IMR-90 (cell line): ENCODE measurements around the gene NDST1. TPM values are rescaled to one million over a fixed set of nuclear protein-coding genes. Genes with fewer than 3 reads are reported as not detected.
A peak's percentile ranks its signal among the peaks of the same experiment; 100 is the strongest.

Experiments used
- ATAC-seq: fragments of 200-7000 bp; cut with Tn5 transposase; 2 replicates; pipeline ENCODE4 v1.9.1; 2020; ENCODE audit warnings: low read depth, mild to moderate bottlenecking, moderate library complexity
- BruUV-seq: library from RNA; stranded (reverse); fragments of 400-500 nt; replicated peaks from 2 replicates; lab custom pipeline; 2021; lab: Mats Ljungman, UMichigan
- CTCF ChIA-PET: fragments of 300-600 bp; formaldehyde crosslinking; extraction: SDS; loops from one replicate; lab custom pipeline; 2021; ENCODE audit warnings: antibody characterized with exemption; lab: Yijun Ruan, JAX
- POLR2A ChIA-PET: fragments of 300-600 bp; sonication (Branson Sonifier 250); formaldehyde crosslinking; loops from one replicate; lab custom pipeline; 2022; ENCODE audit warnings: antibody characterized with exemption; ENCODE audit not compliant: unreplicated experiment; lab: Charles Lee
- DNase-seq: peaks from one replicate; pipeline ENCODE4 v3.0.0; 2013
- H2AFZ ChIP-seq: replicated peaks from 2 replicates; pipeline ENCODE3; 2013; ENCODE audit warnings: low read length, mild to moderate bottlenecking; ENCODE audit not compliant: poor library complexity
- H2AK5ac ChIP-seq: 2 replicates; pipeline ENCODE4 v1.6.1; 2013; ENCODE audit warnings: low read depth, low read length, inconsistent platforms
- H2AK9ac ChIP-seq: replicated peaks from 2 replicates; pipeline ENCODE3; 2013; ENCODE audit warnings: mild to moderate bottlenecking, low read depth, low read length, moderate library complexity; ENCODE audit not compliant: poor library complexity
- H2BK120ac ChIP-seq: 2 replicates; pipeline ENCODE4 v1.6.1; 2013; ENCODE audit warnings: low read depth, low read length, inconsistent platforms
- H2BK15ac ChIP-seq: 3 replicates; pipeline ENCODE4 v1.6.1; 2013; ENCODE audit warnings: low read depth, low read length, inconsistent platforms
- H2BK20ac ChIP-seq: 2 replicates; pipeline ENCODE4 v1.6.1; 2013; ENCODE audit warnings: low read depth, mild to moderate bottlenecking, inconsistent platforms, low read length, moderate library complexity
- H2BK5ac ChIP-seq: 2 replicates; pipeline ENCODE4 v1.6.1; 2013; ENCODE audit warnings: mild to moderate bottlenecking, low read depth, low read length, inconsistent platforms; ENCODE audit not compliant: poor library complexity, severe bottlenecking
- H3K14ac ChIP-seq: replicated peaks from 2 replicates; pipeline ENCODE4 v1.6.1; 2013; ENCODE audit warnings: low read depth, low read length, inconsistent platforms
- H3K18ac ChIP-seq: 2 replicates; pipeline ENCODE4 v1.6.1; 2013; ENCODE audit warnings: low read depth, low read length, control low read depth
- H3K23ac ChIP-seq: 2 replicates; pipeline ENCODE4 v1.6.1; 2013; ENCODE audit warnings: low read depth, low read length, inconsistent platforms
- H3K27ac ChIP-seq: 2 replicates; pipeline ENCODE4 v1.5.1; 2013; ENCODE audit warnings: mild to moderate bottlenecking, control low read depth, low read length; ENCODE audit not compliant: insufficient read depth
- H3K27me3 ChIP-seq: 2 replicates; pipeline ENCODE4 v1.6.1; 2013; ENCODE audit warnings: low read length; ENCODE audit not compliant: control insufficient read depth, insufficient read depth
- H3K36me3 ChIP-seq: 2 replicates; pipeline ENCODE4 v1.6.1; 2013; ENCODE audit warnings: low read length, mixed read lengths; ENCODE audit not compliant: control insufficient read depth, insufficient read depth
- H3K4ac ChIP-seq: 2 replicates; pipeline ENCODE4 v1.6.1; 2013; ENCODE audit warnings: low read depth, low read length, inconsistent platforms
- H3K4me1 ChIP-seq: 2 replicates; pipeline ENCODE4 v1.6.1; 2013; ENCODE audit warnings: low read length, mixed read lengths; ENCODE audit not compliant: control insufficient read depth, insufficient read depth
- H3K4me2 ChIP-seq: 2 replicates; pipeline ENCODE4 v1.6.1; 2013; ENCODE audit warnings: low read depth, mild to moderate bottlenecking, control low read depth, low read length, moderate library complexity
- H3K4me3 ChIP-seq: 2 replicates; pipeline ENCODE4 v1.5.1; 2013; ENCODE audit warnings: low read depth, mild to moderate bottlenecking, control low read depth, low read length, moderate library complexity; ENCODE audit not compliant: insufficient read depth
- H3K56ac ChIP-seq: 2 replicates; pipeline ENCODE4 v1.6.1; 2013; ENCODE audit warnings: low read length, inconsistent platforms; ENCODE audit not compliant: insufficient read depth; ENCODE audit errors: extremely low read depth
- H3K79me1 ChIP-seq, 2 experiments: 2 replicates each; pipeline ENCODE4 v1.6.1; 2013; ENCODE audit warnings: low read length in 2 of 2, inconsistent platforms in 1 of 2, low read depth in 1 of 2
- H3K9ac ChIP-seq: 2 replicates; pipeline ENCODE4 v1.6.1; 2013; ENCODE audit warnings: low read depth, low read length, control low read depth
- H3K9me1 ChIP-seq: 2 replicates; pipeline ENCODE4 v1.6.1; 2013; ENCODE audit warnings: low read length, inconsistent platforms; ENCODE audit not compliant: insufficient read depth
- H3K9me3 ChIP-seq: 2 replicates; pipeline ENCODE4 v1.6.1; 2013; ENCODE audit warnings: low read length; ENCODE audit not compliant: control insufficient read depth, insufficient read depth
- H4K20me1 ChIP-seq: 2 replicates; pipeline ENCODE4 v1.6.1; 2013; ENCODE audit warnings: low read length, inconsistent platforms; ENCODE audit not compliant: insufficient read depth
- H4K5ac ChIP-seq: 2 replicates; pipeline ENCODE4 v1.6.1; 2013; ENCODE audit warnings: mild to moderate bottlenecking, low read depth, low read length, control low read depth
- H4K8ac ChIP-seq, 2 experiments: 2 replicates each; pipeline ENCODE4 v1.6.1; 2013; ENCODE audit warnings: low read depth in 2 of 2, low read length in 2 of 2, control low read depth in 1 of 2, inconsistent platforms in 1 of 2
- H4K91ac ChIP-seq: 2 replicates; pipeline ENCODE4 v1.6.1; 2013; ENCODE audit warnings: low read depth, low read length, inconsistent platforms; ENCODE audit not compliant: insufficient read depth
- CEBPB ChIP-seq: IDR thresholded peaks from 2 replicates; pipeline ENCODE4 v1.6.1; 2012; ENCODE audit warnings: low read depth, low read length, improper control_type of control experiment
- CHD1 ChIP-seq: IDR thresholded peaks from 2 replicates; pipeline ENCODE4 v1.6.1; 2012; ENCODE audit warnings: low read depth, low read length, improper control_type of control experiment
- MXI1 ChIP-seq: IDR thresholded peaks from 2 replicates; pipeline ENCODE4 v1.6.1; 2012; ENCODE audit warnings: low read depth, mild to moderate bottlenecking, low read length, moderate library complexity, borderline replicate concordance
- RCOR1 ChIP-seq: IDR thresholded peaks from 2 replicates; pipeline ENCODE4 v1.6.1; 2012; ENCODE audit warnings: mild to moderate bottlenecking, low read length, improper control_type of control experiment; ENCODE audit not compliant: insufficient replicate concordance
- WGBS, 2 experiments: methylation state at CpG; one replicate each; pipeline versions ENCODE4 v1.1.5 to v1.1.7; 2013; ENCODE audit warnings: missing lambda C conversion rate in 2 of 2; ENCODE audit not compliant: insufficient read length in 1 of 2; ENCODE audit errors: extremely low coverage in 2 of 2; 5-methylcytosine and 5-hydroxymethylcytosine counted together
- dilution Hi-C: fragments of 300-500 bp; cut with HindIII; formaldehyde crosslinking; loops from one replicate; pipeline ENCODE4 v1.14.3; 2018; ENCODE audit warnings: low sequenced_read_pairs; ENCODE audit not compliant: unreplicated experiment
- in situ Hi-C: fragments of 300-500 bp; cut with MboI; formaldehyde crosslinking; loops from 3 replicates; pipeline ENCODE4 v1.14.3; 2019; ENCODE audit warnings: low sequenced_read_pairs, inconsistent platforms, mixed read lengths
- intact Hi-C: fragments of 100-400 bp; cut with micrococcal nuclease; formaldehyde crosslinking; loops from 2 replicates; pipeline ENCODE4 v1.10.0; 2022
- polyA plus RNA-seq, 3 experiments: library from polyadenylated mRNA; depleted of rRNA; stranded (reverse); fragments of >200 nt; gene quantifications; 2 replicates each; pipeline ENCODE4 v1.2.3, GENCODE V29; 2012; ENCODE audit warnings: low replicate concordance in 1 of 3
- total RNA-seq: library from RNA; depleted of rRNA; stranded (reverse); fragments of >200 nt; gene quantifications from 2 replicates; pipeline ENCODE4 v1.2.3, GENCODE V29; 2012
- TF ChIP-seq, protein P1 (sequence below): conservative IDR thresholded peaks from 2 replicates; pipeline ENCODE4 v1.5.1; 2012; ENCODE audit warnings: mild to moderate bottlenecking, low read depth, low read length, improper control_type of control experiment

NDST1 gene
- total and polyA plus RNA-seq, 2 of the 4 experiments (the other 2 are of a cell fraction), result 30.5 to 80.4 TPM

DNA sequence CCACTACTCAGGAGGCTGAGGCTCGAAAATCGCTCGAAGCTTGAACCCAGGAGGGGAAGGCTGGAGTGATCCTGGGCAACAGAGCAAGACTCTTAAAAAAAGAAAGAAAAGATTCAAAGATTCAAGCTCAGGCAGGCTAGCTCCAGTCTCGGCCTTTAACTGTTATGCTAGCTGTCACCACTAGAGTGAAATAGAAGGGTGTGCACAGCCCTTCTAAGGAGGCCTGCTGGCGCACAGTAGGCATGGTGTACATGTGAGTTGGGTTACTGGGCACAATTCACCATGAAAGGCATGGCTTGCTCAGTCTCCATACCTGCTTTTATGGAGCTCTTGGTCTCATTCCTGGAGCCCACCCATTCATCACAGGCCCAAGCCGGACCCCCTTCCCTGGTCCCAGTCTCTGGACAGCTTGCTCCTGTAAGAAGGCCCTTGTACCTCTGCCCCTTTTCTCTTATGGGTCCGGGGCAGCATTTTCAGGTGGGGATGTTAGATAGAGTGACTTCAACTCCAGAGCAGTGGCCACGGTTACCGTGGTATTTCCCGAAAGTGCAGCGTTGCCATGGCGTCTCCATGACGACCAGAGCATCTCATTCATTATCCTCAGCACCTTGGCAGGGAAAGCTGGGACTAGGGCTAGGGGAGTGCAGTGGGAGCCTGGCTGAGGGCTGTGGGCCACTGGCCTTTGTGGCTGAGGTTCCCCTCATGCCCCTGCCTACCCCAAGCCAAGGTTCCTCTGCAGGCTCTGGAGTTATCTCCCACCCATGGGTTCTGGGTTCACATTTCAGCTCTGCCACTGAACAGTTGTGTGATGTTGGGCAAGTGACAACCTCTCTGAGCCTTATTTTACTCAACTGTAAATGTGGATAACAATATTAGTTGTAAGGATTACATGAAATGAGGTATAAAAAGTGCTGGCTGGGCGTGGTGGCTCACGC lies 5.7 kb downstream of the NDST1 start:
- peaks cover 47 to 93% of the 10 kb centered on the region in 2 experiments for H3K79me1 ChIP-seq
- H2AK5ac ChIP-seq, result peak overlapping the region; percentile 57
- H3K23ac ChIP-seq, result 0 out of 2 replicates have a peak overlapping the region, but pooled peaks have one; percentile 31
- H3K14ac ChIP-seq, result 0 out of 2 replicates have a peak overlapping the region, but pooled peaks have one; percentile 9
- H2BK120ac ChIP-seq, result no peak overlapping the region
- H3K18ac ChIP-seq, result no peak overlapping the region
- H4K5ac ChIP-seq, result no peak overlapping the region
- H2BK15ac ChIP-seq, result peak overlapping the region; percentile 16; the same call in 1 of the 3 replicates
- no peak overlapping the region for H2BK20ac ChIP-seq
- ChIA-PET CTCF (no interaction called here), POLR2A (no interaction called here)
- no peak for ATAC-seq
- dilution Hi-C loops (no loop called here), intact Hi-C loops (no loop called here), in situ Hi-C loops (no loop called here)
- H3K4ac ChIP-seq, result no peak overlapping the region
- no peak overlapping the region for H2BK5ac ChIP-seq
- no peak for DNase-seq
- peaks cover 58% of the 10 kb centered on the region for H3K4me1 ChIP-seq
- no peak overlapping the region for H3K56ac ChIP-seq
- H3K9me3 ChIP-seq, result no peaks in the 10 kb centered on the region
- peaks cover 1% of the 10 kb centered on the region; the same call in 1 of the 2 replicates for H3K36me3 ChIP-seq
- H3K4me3 ChIP-seq, result no peak overlapping the region
- no peak overlapping the region for H2AFZ ChIP-seq
- H4K8ac ChIP-seq, result no peak overlapping the region; a peak in 1 of 4 replicates
- no TSS peak for BruUV-seq
- peaks cover 61% of the 10 kb centered on the region for H3K9me1 ChIP-seq
- no peak overlapping the region for H4K91ac ChIP-seq
- H3K27me3 ChIP-seq, result no peaks in the 10 kb centered on the region
- no peak overlapping the region for H3K9ac ChIP-seq
- peaks cover 96% of the 10 kb centered on the region for H4K20me1 ChIP-seq
- WGBS, 2 experiments, result 95% methylated on average over 4 of the region's 15 CpGs; no CpG with 5 or more reads in 1 of the 2 experiments
- no peak overlapping the region for H2AK9ac ChIP-seq
- no peak overlapping the region for H3K27ac ChIP-seq
- no peak overlapping the region for H3K4me2 ChIP-seq
- no peak for TF ChIP-seq CEBPB
- no peak for TF ChIP-seq CHD1
- no peak for TF ChIP-seq MXI1
- TF ChIP-seq RCOR1, result no peak
- TF ChIP-seq, protein P1, sequence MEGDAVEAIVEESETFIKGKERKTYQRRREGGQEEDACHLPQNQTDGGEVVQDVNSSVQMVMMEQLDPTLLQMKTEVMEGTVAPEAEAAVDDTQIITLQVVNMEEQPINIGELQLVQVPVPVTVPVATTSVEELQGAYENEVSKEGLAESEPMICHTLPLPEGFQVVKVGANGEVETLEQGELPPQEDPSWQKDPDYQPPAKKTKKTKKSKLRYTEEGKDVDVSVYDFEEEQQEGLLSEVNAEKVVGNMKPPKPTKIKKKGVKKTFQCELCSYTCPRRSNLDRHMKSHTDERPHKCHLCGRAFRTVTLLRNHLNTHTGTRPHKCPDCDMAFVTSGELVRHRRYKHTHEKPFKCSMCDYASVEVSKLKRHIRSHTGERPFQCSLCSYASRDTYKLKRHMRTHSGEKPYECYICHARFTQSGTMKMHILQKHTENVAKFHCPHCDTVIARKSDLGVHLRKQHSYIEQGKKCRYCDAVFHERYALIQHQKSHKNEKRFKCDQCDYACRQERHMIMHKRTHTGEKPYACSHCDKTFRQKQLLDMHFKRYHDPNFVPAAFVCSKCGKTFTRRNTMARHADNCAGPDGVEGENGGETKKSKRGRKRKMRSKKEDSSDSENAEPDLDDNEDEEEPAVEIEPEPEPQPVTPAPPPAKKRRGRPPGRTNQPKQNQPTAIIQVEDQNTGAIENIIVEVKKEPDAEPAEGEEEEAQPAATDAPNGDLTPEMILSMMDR, result 0 out of 2 replicates have a peak, but pooled peaks have one; percentile 1
